ENCODE results near the gene MARK2. TPM values are rescaled to one million over a fixed set of nuclear protein-coding genes. Genes with fewer than 3 reads are reported as not detected.

MARK2 gene
- total RNA-seq, 2 donors from 2014 or later = 39.7 to 39.8 TPM

DNA sequence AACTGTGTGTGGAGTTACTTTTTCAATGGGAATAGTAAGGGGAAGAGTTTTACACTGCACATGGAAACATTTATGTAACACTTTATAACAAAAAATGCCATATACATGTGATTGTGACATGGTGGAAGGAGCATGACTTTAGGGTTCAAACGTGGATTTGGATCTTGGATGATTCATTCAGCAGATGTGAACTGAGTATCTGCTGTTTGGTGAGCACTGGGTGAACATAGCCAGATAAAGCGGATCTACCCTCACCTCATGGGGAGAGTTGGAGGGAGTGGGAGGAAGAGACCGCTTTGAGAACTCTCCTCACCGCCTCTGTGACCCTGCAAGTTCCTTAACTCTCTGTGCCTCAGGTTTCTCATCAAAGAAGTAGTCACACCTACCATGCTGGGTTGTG, 103.0 kb downstream of the MARK2 start:
- Mint-ChIP-seq H3K4me1 (peaks cover 36% of the 10 kb centered on the region), H3K36me3 (ENCODE audit: low read depth) (peaks cover 18% of the 10 kb centered on the region), H3K27me3 (ENCODE audit: insufficient read depth) (no peaks in the 10 kb centered on the region), H3K27ac (peak overlapping the region; percentile 46), H3K9me3 (no peaks in the 10 kb centered on the region), H3K4me3 (no peak overlapping the region)
- H3K9ac ChIP-seq (ENCODE audit: extremely low read depth, low read length, poor library complexity, severe bottlenecking) = no peak overlapping the region
- WGBS, 2 experiments (ENCODE audit: insufficient coverage in 1 of 2, insufficient read length in 1 of 2) = 80 to 91% methylated on average over 1 to 4 of the region's 4 CpGs
- no peaks in the 10 kb centered on the region for H3K9me3 ChIP-seq (ENCODE audit: control insufficient read depth, low read length)
- peaks cover 17% of the 10 kb centered on the region for H3K36me3 ChIP-seq (ENCODE audit: control insufficient read depth, insufficient read depth, low read length)
- TF ChIP-seq, protein P1, sequence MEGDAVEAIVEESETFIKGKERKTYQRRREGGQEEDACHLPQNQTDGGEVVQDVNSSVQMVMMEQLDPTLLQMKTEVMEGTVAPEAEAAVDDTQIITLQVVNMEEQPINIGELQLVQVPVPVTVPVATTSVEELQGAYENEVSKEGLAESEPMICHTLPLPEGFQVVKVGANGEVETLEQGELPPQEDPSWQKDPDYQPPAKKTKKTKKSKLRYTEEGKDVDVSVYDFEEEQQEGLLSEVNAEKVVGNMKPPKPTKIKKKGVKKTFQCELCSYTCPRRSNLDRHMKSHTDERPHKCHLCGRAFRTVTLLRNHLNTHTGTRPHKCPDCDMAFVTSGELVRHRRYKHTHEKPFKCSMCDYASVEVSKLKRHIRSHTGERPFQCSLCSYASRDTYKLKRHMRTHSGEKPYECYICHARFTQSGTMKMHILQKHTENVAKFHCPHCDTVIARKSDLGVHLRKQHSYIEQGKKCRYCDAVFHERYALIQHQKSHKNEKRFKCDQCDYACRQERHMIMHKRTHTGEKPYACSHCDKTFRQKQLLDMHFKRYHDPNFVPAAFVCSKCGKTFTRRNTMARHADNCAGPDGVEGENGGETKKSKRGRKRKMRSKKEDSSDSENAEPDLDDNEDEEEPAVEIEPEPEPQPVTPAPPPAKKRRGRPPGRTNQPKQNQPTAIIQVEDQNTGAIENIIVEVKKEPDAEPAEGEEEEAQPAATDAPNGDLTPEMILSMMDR (conservative IDR thresholded peaks at IDR 0.05) = no peak
- no peak for DNase-seq
- H3K4me1 ChIP-seq (ENCODE audit: control insufficient read depth, insufficient read depth, low read length) = peaks cover 7% of the 10 kb centered on the region
- H3K27ac ChIP-seq (ENCODE audit: low read depth, low read length) = no peak overlapping the region
- H3K27me3 ChIP-seq (ENCODE audit: control insufficient read depth, insufficient read depth, low read length, poor library complexity, severe bottlenecking) = no peaks in the 10 kb centered on the region
- H3K4me3 ChIP-seq (ENCODE audit: low read length) = no peak overlapping the region

DNA sequence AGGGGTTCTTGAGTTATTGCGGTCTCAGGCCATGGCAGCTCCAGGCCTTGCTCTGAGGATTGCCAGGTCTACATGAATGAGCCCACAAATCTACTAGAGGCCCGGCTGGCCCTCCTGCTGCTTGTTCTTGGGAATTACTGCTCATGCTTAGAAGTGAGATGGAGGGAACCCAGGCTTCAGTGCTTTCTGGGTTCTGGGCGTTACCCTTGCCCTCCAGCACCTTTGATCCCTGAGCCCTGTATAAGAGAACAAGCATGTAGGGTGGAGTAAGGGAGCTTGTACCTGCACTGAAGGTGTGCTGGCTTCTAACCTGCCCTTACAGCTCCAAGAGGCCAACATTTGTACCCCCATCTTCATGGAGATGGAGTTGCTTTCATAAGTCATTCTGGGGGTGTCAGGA, 103.9 kb downstream of the MARK2 start:
- no peaks in the 10 kb centered on the region for H3K9me3 Mint-ChIP-seq
- TF ChIP-seq, protein P1 (conservative IDR thresholded peaks at IDR 0.05) = no peak
- no peak overlapping the region for H3K4me3 Mint-ChIP-seq
- DNase-seq = no peak
- Histone ChIP-seq H3K36me3 (ENCODE audit: control insufficient read depth, insufficient read depth, low read length) (peaks cover 25% of the 10 kb centered on the region), H3K4me3 (ENCODE audit: low read length) (no peak overlapping the region), H3K9me3 (ENCODE audit: control insufficient read depth, low read length) (no peaks in the 10 kb centered on the region), H3K4me1 (ENCODE audit: control insufficient read depth, insufficient read depth, low read length) (peaks cover 7% of the 10 kb centered on the region), H3K9ac (ENCODE audit: extremely low read depth, low read length, poor library complexity, severe bottlenecking) (no peak overlapping the region), H3K27me3 (ENCODE audit: control insufficient read depth, insufficient read depth, low read length, poor library complexity, severe bottlenecking) (no peaks in the 10 kb centered on the region), H3K27ac (ENCODE audit: low read depth, low read length) (no peak overlapping the region)
- peaks cover 36% of the 10 kb centered on the region for H3K4me1 Mint-ChIP-seq
- WGBS, 2 experiments (ENCODE audit: insufficient coverage in 1 of 2, insufficient read length in 1 of 2) = 94 to 100% methylated on average over 1 to 3 of the region's 3 CpGs
- peaks cover 24% of the 10 kb centered on the region for H3K36me3 Mint-ChIP-seq (ENCODE audit: low read depth)
- peak overlapping the region; percentile 39 for H3K27ac Mint-ChIP-seq
- no peaks in the 10 kb centered on the region for H3K27me3 Mint-ChIP-seq (ENCODE audit: insufficient read depth)

DNA sequence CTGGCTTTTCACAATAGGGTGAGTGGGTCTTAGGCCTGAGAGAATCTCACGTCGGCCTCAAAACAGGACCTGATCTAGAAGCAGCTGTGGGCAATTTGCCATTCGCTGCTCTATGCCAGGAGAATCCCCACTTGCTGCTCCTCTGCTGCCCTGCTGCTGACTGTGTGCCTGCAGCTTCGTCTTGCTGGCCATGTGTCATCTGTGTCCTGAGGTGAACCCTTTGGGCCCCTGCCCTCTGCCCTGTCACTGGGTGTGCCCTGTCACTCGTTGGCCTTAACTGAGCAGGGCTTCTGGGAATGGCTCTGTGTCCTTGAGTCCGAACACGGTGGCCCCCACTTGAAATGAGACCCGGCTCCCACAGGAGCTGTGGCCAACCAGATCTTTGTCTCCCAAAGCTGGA, 106.1 kb downstream of the MARK2 start:
- TF ChIP-seq, protein P1 (conservative IDR thresholded peaks at IDR 0.05) = no peak
- WGBS, 2 experiments (ENCODE audit: insufficient coverage in 1 of 2, insufficient read length in 1 of 2) = 90 to 92% methylated on average over 8 of the region's 8 CpGs
- Histone ChIP-seq H3K4me1 (ENCODE audit: control insufficient read depth, insufficient read depth, low read length) (peaks cover 7% of the 10 kb centered on the region), H3K9me3 (ENCODE audit: control insufficient read depth, low read length) (no peaks in the 10 kb centered on the region), H3K27ac (ENCODE audit: low read depth, low read length) (no peak overlapping the region), H3K9ac (ENCODE audit: extremely low read depth, low read length, poor library complexity, severe bottlenecking) (no peak overlapping the region), H3K36me3 (ENCODE audit: control insufficient read depth, insufficient read depth, low read length) (peaks cover 42% of the 10 kb centered on the region), H3K4me3 (ENCODE audit: low read length) (no peak overlapping the region), H3K27me3 (ENCODE audit: control insufficient read depth, insufficient read depth, low read length, poor library complexity, severe bottlenecking) (no peaks in the 10 kb centered on the region)
- peaks cover 32% of the 10 kb centered on the region for H3K4me1 Mint-ChIP-seq
- H3K9me3 Mint-ChIP-seq = no peaks in the 10 kb centered on the region
- H3K27ac Mint-ChIP-seq = peak overlapping the region; percentile 82
- no peak overlapping the region for H3K4me3 Mint-ChIP-seq
- no peaks in the 10 kb centered on the region for H3K27me3 Mint-ChIP-seq (ENCODE audit: insufficient read depth)
- DNase-seq = no peak
- peaks cover 38% of the 10 kb centered on the region for H3K36me3 Mint-ChIP-seq (ENCODE audit: low read depth)

All from endodermal cell (in vitro differentiated cells).